Neural progenitor cell (in vitro differentiated cells): ENCODE data around the gene PPM1H. TPM values are rescaled to one million over a fixed set of nuclear protein-coding genes. Genes with fewer than 3 reads are reported as not detected.
A peak's percentile ranks its signal among the peaks of the same experiment; 100 is the strongest.

Experiments used
- DNase-seq: peaks from one replicate; pipeline ENCODE4 v3.0.0-alpha.2; 2016; ENCODE audit warnings: low spot score
- H2AFZ ChIP-seq: fragments of 200-600 bp; sonication (generic); replicated peaks from 2 replicates; pipeline ENCODE4 v1.6.1; 2016; ENCODE audit warnings: antibody characterized with exemption
- H3F3A ChIP-seq: fragments of 200-600 bp; sonication (generic); 2 replicates; pipeline ENCODE4 v1.6.1; 2016; ENCODE audit warnings: antibody characterized with exemption, low read depth
- H3K27ac ChIP-seq: fragments of 200-600 bp; sonication (generic); 2 replicates; pipeline ENCODE4 v1.5.1; 2016; ENCODE audit warnings: mild to moderate bottlenecking
- H3K27me3 ChIP-seq: fragments of 200-600 bp; sonication (generic); 2 replicates; pipeline ENCODE4 v1.6.1; 2016; ENCODE audit warnings: mild to moderate bottlenecking, moderate library complexity
- H3K36me3 ChIP-seq: fragments of 200-600 bp; sonication (generic); 2 replicates; pipeline ENCODE4 v1.5.1; 2016
- H3K4me1 ChIP-seq: fragments of 200-600 bp; sonication (generic); 2 replicates; pipeline ENCODE4 v1.6.1; 2016; ENCODE audit warnings: mixed run types
- H3K4me2 ChIP-seq: fragments of 200-600 bp; sonication (generic); 2 replicates; pipeline ENCODE4 v1.6.1; 2016
- H3K4me3 ChIP-seq: fragments of 200-600 bp; sonication (generic); 2 replicates; pipeline ENCODE4 v1.5.1; 2016
- H3K79me2 ChIP-seq: fragments of 200-600 bp; sonication (generic); 2 replicates; pipeline ENCODE4 v1.6.1; 2016; ENCODE audit warnings: low read depth
- H3K9ac ChIP-seq: fragments of 200-600 bp; sonication (generic); 2 replicates; pipeline ENCODE4 v1.6.1; 2016
- H3K9me3 ChIP-seq: fragments of 200-600 bp; sonication (generic); 2 replicates; pipeline ENCODE4 v1.5.1; 2016; ENCODE audit warnings: low read depth
- H4K20me1 ChIP-seq: fragments of 200-600 bp; sonication (generic); 2 replicates; pipeline ENCODE4 v1.6.1; 2016; ENCODE audit warnings: low read depth
- H3K27ac Mint-ChIP-seq: 3 replicates; pipeline ENCODE4 v1.8.0; 2021; ENCODE audit warnings: mixed read lengths
- H3K27me3 Mint-ChIP-seq: 2 replicates; pipeline ENCODE4 v1.8.0; 2022; ENCODE audit warnings: low read depth, mild to moderate bottlenecking, inconsistent platforms, moderate library complexity, mixed read lengths; ENCODE audit not compliant: insufficient read depth
- H3K36me3 Mint-ChIP-seq: 3 replicates; pipeline ENCODE4 v1.8.0; 2021; ENCODE audit warnings: mixed read lengths
- H3K4me1 Mint-ChIP-seq: 3 replicates; pipeline ENCODE4 v1.8.0; 2021; ENCODE audit warnings: mixed read lengths
- H3K4me3 Mint-ChIP-seq: 3 replicates; pipeline ENCODE4 v1.8.0; 2021; ENCODE audit warnings: mild to moderate bottlenecking, moderate library complexity, mixed read lengths
- H3K9me3 Mint-ChIP-seq: 3 replicates; pipeline ENCODE4 v1.8.0; 2020; ENCODE audit warnings: mixed read lengths
- CTCF ChIP-seq: fragments of 200-600 bp; sonication (generic); IDR thresholded peaks from 2 replicates; pipeline ENCODE4 v1.5.1; 2017; ENCODE audit warnings: antibody characterized with exemption, mild to moderate bottlenecking
- EZH2 ChIP-seq: fragments of 200-600 bp; sonication (generic); IDR thresholded peaks from 2 replicates; pipeline ENCODE4 v1.6.1; 2017; ENCODE audit warnings: antibody characterized with exemption, mild to moderate bottlenecking, moderate library complexity
- EZH2phosphoT487 ChIP-seq: fragments of 200-600 bp; sonication (generic); IDR thresholded peaks from 2 replicates; pipeline ENCODE4 v1.6.1; 2017; ENCODE audit warnings: antibody characterized with exemption
- total RNA-seq: library from RNA; depleted of rRNA; stranded (reverse); fragments of >200 nt; gene quantifications from 2 replicates; pipeline ENCODE4 v1.2.3, GENCODE V29; 2015; ENCODE audit warnings: low replicate concordance

The PPM1H gene
- total RNA-seq, 1 donor from 2014 or later = 4.6 TPM

- no peak overlapping the region for H3K27ac ChIP-seq
- H3K4me1 ChIP-seq = no peaks in the 10 kb centered on the region
- no peaks in the 10 kb centered on the region for H3K27me3 Mint-ChIP-seq
- no peak overlapping the region for H3K4me3 Mint-ChIP-seq
- H3K9ac ChIP-seq = no peak overlapping the region
- no peaks in the 10 kb centered on the region for H4K20me1 ChIP-seq
- H3K4me2 ChIP-seq = no peak overlapping the region
- no peak overlapping the region for H3K4me3 ChIP-seq
- no peaks in the 10 kb centered on the region for H3K79me2 ChIP-seq
- no peaks in the 10 kb centered on the region for H3K27me3 ChIP-seq
- no peak overlapping the region for H2AFZ ChIP-seq
- no peaks in the 10 kb centered on the region for H3K9me3 ChIP-seq
- H3K36me3 Mint-ChIP-seq = peaks cover 4% of the 10 kb centered on the region
- H3F3A ChIP-seq = no peaks in the 10 kb centered on the region
- H3K36me3 ChIP-seq = no peaks in the 10 kb centered on the region
- TF ChIP-seq CTCF (no peak), EZH2phosphoT487 (no peak), EZH2 (no peak)
- H3K9me3 Mint-ChIP-seq = peaks cover 2% of the 10 kb centered on the region
- H3K27ac Mint-ChIP-seq = no peak overlapping the region
- H3K4me1 Mint-ChIP-seq = peaks cover 24% of the 10 kb centered on the region
- DNase-seq = no peak
Measured at GRCh38 chr12:62774794-62775193, 160.2 kb downstream of the PPM1H start.

- H3K79me2 ChIP-seq = no peaks in the 10 kb centered on the region
- no peaks in the 10 kb centered on the region for H3K36me3 ChIP-seq
- no peaks in the 10 kb centered on the region for H3K9me3 ChIP-seq
- H3K4me2 ChIP-seq = no peak overlapping the region
- H4K20me1 ChIP-seq = no peaks in the 10 kb centered on the region
- H3K27ac ChIP-seq = no peak overlapping the region
- no peak for DNase-seq
- H3K27ac Mint-ChIP-seq = no peak overlapping the region
- no peak overlapping the region for H3K4me3 ChIP-seq
- H3F3A ChIP-seq = no peaks in the 10 kb centered on the region
- TF ChIP-seq EZH2phosphoT487 (no peak), EZH2 (no peak), CTCF (no peak)
- H3K4me1 ChIP-seq = no peaks in the 10 kb centered on the region
- peak overlapping the region; percentile 49 for H3K4me3 Mint-ChIP-seq
- H3K4me1 Mint-ChIP-seq = peaks cover 33% of the 10 kb centered on the region
- no peaks in the 10 kb centered on the region for H3K27me3 ChIP-seq
- H3K36me3 Mint-ChIP-seq = peaks cover 2% of the 10 kb centered on the region
- H3K9me3 Mint-ChIP-seq = peaks cover 2% of the 10 kb centered on the region
- no peak overlapping the region for H2AFZ ChIP-seq
- no peak overlapping the region for H3K9ac ChIP-seq
- no peaks in the 10 kb centered on the region for H3K27me3 Mint-ChIP-seq
Measured at GRCh38 chr12:62772416-62772955, 162.5 kb downstream of the PPM1H start.

- Histone ChIP-seq H2AFZ (no peak overlapping the region), H3K9ac (no peak overlapping the region), H3K9me3 (no peaks in the 10 kb centered on the region), H3K4me3 (no peak overlapping the region), H3F3A (no peaks in the 10 kb centered on the region), H4K20me1 (no peaks in the 10 kb centered on the region), H3K27ac (no peak overlapping the region), H3K27me3 (no peaks in the 10 kb centered on the region), H3K36me3 (no peaks in the 10 kb centered on the region), H3K4me1 (no peaks in the 10 kb centered on the region), H3K79me2 (no peaks in the 10 kb centered on the region), H3K4me2 (no peak overlapping the region)
- peaks cover 33% of the 10 kb centered on the region for H3K4me1 Mint-ChIP-seq
- DNase-seq = no peak
- H3K36me3 Mint-ChIP-seq = peaks cover 2% of the 10 kb centered on the region
- TF ChIP-seq EZH2phosphoT487 = no peak
- TF ChIP-seq EZH2 = no peak
- no peak for TF ChIP-seq CTCF
- no peak overlapping the region for H3K27ac Mint-ChIP-seq
- peaks cover 2% of the 10 kb centered on the region for H3K9me3 Mint-ChIP-seq
- H3K27me3 Mint-ChIP-seq = no peaks in the 10 kb centered on the region
- no peak overlapping the region for H3K4me3 Mint-ChIP-seq
Measured at GRCh38 chr12:62771828-62772227, 163.1 kb downstream of the PPM1H start.
